Astrocyte of the hippocampus (primary cell): Measurements from ENCODE around the gene ANO2.
A peak's percentile ranks its signal among the peaks of the same experiment; 100 is the strongest.

Experiments used
- DNase-seq: peaks from one replicate; pipeline ENCODE4 v3.0.0; 2011; ENCODE audit warnings: low read depth, low spot score

ANO2 gene

DNA sequence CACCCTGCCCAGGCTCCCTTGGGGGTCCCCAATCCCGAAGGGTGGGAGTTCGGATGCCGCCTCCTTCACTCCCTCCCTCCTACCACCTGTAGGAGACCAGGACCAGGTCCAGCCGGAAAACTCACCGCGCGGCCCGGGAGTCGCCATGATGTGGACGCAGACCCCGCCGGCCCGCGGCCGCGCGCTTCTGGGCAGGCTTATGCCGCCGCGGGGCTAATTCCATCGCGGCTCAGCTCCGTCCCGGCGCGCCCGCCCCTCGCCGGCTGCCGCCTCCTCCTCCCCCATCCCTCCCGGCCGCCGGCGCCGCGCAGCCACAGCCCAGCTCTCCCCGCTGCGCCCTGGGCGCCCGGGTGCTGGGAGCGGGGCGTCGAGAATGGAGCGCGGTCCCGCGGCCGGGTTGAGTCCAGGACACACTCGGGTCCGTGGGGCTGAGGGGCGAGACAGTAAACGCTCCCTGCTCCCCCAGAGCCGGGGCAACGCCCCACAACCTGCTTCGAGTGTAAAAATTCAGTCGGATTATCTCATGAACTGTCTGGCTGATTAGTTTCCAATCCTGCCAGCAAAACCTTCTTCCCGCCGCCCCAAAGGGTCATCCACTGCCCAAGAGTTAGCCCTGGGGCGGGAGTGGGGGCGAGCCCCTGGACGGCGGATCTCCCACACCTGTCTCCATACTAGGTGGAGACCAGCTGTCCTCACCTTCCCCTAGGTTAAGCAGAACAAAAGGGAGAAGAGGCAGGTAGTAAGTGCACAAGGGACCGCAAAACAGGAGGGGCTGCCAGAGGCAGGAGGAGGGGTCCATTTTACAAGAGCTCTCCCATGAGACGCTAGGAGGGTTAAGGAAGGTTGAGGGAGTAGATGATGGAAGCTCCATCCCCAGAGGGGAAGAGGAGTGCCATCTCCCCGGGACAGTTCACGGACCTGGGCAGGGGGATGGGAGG lies at the start of gene ANO2:
Gene ANO2 (minus strand): TSS at position 189 of the 938 bp plus-strand sequence. CDS start 42 bp downstream, at position 147.
- DNase-seq = peak; percentile 67

DNA sequence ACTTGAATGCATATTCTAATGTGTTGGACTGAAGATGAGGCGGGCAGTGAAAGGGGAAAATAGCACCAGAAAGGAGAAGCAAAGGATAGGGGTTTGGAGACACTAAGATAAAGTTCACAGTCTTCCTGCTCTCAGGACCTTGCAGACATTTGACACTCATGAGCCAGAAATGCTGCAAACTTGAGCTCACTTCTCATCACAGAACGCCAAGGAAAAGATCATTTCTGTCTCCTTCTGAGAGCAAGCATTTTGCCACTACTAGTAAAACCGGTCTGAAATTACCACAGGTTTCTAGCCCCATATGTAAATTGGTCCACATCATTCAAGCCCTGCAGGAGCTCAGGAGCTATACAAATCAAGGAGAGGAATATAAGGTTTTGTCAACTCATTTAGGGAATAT lies 44.6 kb upstream of the ANO2 start:
- DNase-seq = no peak

- DNase-seq = peak; percentile 91
Observed at GRCh38 chr12:5988659-5989116, 43.6 kb upstream of the ANO2 start.

DNA sequence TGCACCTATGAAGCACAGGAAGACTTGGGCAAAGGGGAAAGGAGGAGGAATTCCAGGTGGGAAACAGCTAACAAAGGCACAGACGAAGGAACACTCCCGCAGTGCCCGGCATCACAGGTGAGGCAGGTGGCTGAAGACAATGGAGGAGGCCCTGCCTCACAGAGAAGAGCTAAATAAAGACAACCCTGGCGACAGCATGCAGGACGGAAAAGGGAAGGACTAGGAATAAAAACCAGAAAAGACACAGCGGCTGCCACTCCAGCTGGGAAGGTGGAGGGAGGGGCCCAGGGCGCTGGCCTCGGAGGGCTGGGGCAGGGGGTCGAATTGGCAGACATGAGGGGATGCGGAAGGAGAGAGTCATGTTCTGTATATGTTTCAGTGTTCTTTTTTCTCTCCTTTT lies 43.0 kb upstream of the ANO2 start:
- DNase-seq = no peak

- DNase-seq = no peak
Observed at GRCh38 chr12:5987573-5987972, 42.5 kb upstream of the ANO2 start.

DNA sequence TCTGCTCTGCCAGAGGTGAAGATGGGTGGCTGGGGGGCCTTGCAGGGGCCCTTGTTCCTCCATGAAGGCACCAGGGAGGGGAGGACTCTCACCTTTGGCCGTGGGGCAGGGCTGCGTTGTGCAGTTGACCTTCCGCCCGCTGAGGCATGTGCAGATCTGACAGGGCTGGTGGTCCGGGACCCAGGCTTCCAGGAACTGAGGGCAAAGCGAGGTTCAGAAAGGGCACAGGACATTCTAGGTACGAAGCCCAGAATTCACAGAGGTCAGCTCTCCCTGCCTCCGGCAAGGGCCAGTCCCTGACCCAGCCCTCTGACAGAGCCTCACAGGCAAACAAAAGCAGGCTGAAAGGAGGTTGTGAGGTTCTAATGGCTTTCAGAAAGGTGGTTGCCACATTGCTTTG lies 40.4 kb upstream of the ANO2 start:
- DNase-seq = no peak

- DNase-seq = no peak
Observed at GRCh38 chr12:5984873-5985272, 39.8 kb upstream of the ANO2 start.

DNA sequence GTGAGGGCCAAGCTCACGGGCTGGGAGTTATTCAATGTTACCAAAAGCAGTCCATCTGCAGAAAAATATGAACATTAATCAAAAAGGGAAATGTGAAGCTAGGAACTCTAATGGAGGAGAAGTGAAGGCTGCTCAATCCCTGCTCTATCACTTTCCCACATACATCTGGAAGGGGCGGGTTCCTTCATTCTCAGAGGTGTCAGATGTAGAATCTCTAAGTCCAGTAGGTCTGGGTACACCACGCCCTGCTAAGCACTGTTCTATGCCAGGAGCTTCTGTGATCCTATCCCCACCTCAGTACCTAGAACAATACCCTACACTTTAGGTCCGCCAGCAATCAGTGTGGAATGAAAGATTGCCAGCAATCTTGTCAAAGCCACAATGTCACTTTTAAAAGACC lies 37.0 kb upstream of the ANO2 start:
- DNase-seq = no peak

DNA sequence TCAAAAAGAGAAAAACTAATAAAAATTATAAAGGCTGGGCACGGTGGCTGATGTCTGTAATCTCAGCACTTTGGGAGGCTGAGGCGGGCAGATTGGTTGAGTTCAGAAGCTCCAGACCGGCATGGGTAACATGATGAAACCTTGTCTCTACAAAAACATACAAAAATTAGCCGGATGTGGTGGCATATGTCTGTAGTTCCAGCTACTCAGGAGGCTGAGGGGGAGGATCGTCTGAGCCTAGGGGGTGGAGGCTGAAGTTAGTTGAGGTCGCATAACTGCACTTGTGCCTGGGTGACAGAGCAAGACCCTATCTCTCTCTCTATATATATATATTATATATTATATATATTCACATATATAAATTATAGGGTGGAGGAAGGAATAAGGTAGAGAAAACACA lies 32.5 kb upstream of the ANO2 start:
- DNase-seq = no peak

- no peak for DNase-seq
Observed at GRCh38 chr12:5976711-5977110, 31.7 kb upstream of the ANO2 start.

GRCh38 chr12:5976196-5976595 lies 31.1 kb upstream of the ANO2 start:
- no peak for DNase-seq

GRCh38 chr12:5973461-5974115 lies 28.5 kb upstream of the ANO2 start:
- no peak for DNase-seq

- no peak for DNase-seq
Observed at GRCh38 chr12:5972387-5972786, 27.3 kb upstream of the ANO2 start.

- DNase-seq = no peak
Observed at GRCh38 chr12:5971194-5971850, 26.3 kb upstream of the ANO2 start.

DNA sequence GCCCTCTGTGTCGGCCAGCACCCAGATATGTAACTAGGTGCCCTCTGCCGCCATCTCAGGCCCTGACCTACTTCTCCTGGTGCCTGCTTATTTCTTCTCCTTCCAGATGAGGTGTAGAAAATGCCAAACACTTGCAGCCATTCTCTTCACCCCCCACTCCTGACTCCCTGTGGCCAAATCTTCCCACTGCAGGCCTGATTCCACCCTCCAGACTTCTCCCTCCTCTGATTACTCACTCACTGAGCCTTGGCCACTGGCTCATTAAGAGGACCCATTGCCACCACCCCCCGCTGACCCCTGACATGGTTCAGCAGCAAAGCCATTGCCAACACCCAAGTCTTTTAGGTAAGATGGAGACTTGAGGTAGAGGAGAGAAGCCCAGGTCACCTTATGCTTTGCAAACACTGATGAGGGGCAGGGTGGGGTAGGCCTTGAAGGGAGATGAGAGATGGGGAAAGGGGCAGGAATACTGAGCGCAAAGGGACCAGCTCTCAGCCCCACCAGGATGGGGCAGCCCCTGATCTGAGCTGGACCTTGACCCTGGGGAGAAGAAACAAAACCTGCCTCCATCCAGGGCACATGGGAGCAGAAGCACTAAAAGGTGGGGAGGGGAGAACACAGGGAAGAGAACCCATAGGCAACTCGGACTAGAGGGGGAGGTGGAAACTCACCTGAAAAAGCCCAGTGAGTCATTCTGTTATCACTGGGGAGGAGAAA lies 25.1 kb upstream of the ANO2 start:
- DNase-seq = no peak

GRCh38 chr12:5969156-5969973 lies 24.3 kb upstream of the ANO2 start:
- no peak for DNase-seq

GRCh38 chr12:5967645-5968415 lies 22.8 kb upstream of the ANO2 start:
- DNase-seq = no peak

- DNase-seq = no peak
Observed at GRCh38 chr12:5966486-5967095, 21.5 kb upstream of the ANO2 start.

GRCh38 chr12:5965950-5966383 lies 20.9 kb upstream of the ANO2 start:
- DNase-seq = peak; percentile 75
